Neural crest cell (in vitro differentiated cells): ENCODE data around the gene LAMC3. TPM values are rescaled to one million over a fixed set of nuclear protein-coding genes. Genes with fewer than 3 reads are reported as not detected.

Experiments used
- DNase-seq: peaks from one replicate; pipeline ENCODE4 v3.0.0; 2021; ENCODE audit warnings: low read depth, mixed read lengths, low spot score
- H3K27ac Mint-ChIP-seq: one replicate; pipeline ENCODE4 v1.8.0; 2021; ENCODE audit warnings: mild to moderate bottlenecking, mixed read lengths; ENCODE audit not compliant: unreplicated experiment
- H3K27me3 Mint-ChIP-seq: 2 replicates; pipeline ENCODE4 v1.8.0; 2021; ENCODE audit warnings: low read depth, mild to moderate bottlenecking, mixed read lengths
- H3K36me3 Mint-ChIP-seq: 2 replicates; pipeline ENCODE4 v1.8.0; 2021; ENCODE audit warnings: low read depth, mild to moderate bottlenecking, mixed read lengths
- H3K4me1 Mint-ChIP-seq: 2 replicates; pipeline ENCODE4 v1.8.0; 2021; ENCODE audit warnings: mixed read lengths
- H3K4me3 Mint-ChIP-seq: one replicate; pipeline ENCODE4 v1.8.0; 2021; ENCODE audit warnings: mild to moderate bottlenecking, mixed read lengths
- H3K9me3 Mint-ChIP-seq: 2 replicates; pipeline ENCODE4 v1.8.0; 2021; ENCODE audit warnings: mixed read lengths
- total RNA-seq: library from RNA; stranded (reverse); gene quantifications from 2 replicates; pipeline ENCODE4 v1.2.1, GENCODE V29; 2021
- TF ChIP-seq, protein P1 (sequence below): fragments of 200-600 bp; sonication (generic); conservative IDR thresholded peaks from 2 replicates; pipeline ENCODE4 v1.5.0; 2021; ENCODE audit warnings: antibody characterized with exemption, mild to moderate bottlenecking

LAMC3 gene
- total RNA-seq, 1 donor from 2014 or later, result 4.0 TPM

DNA sequence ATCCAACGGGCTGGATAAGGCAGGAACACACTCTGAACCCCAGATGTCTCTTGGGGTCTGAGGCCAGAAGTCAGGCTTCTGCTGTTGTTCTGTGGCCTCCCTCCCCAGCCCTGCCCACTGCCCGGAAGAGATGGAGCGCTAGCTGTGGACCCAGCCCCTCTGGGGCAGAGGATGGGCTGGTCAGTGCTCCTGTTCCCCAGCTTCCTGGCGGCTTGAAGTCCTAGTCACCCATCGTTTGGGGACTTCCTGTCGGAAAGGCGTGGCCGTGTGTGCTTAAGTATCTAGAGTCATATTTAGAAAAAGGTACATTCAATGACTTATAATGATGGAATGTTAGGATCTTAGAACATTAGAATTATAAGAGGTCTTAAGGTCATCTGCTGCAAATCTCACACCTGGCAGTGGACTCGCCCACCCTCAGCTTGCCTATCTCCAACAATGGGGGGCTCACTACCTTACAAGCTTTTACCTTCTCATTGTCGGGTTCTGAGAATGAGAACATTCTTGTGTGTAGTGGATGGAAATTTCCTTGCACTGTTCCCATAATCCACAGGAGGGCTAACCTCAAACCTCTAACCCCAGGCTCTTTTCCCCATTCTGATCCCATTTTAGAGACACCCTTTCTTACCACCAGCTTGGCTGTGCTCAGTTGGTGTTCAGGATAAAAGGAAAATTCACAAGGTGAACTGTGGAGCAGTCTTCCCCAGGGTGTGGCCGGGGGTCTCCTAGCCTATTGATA, 74.0 kb downstream of the LAMC3 start:
- Mint-ChIP-seq H3K9me3 (no peaks in the 10 kb centered on the region), H3K4me1 (no peaks in the 10 kb centered on the region), H3K27ac (no peak overlapping the region), H3K4me3 (no peak overlapping the region), H3K36me3 (no peaks in the 10 kb centered on the region), H3K27me3 (no peaks in the 10 kb centered on the region)
- no peak for DNase-seq
- TF ChIP-seq, protein P1, sequence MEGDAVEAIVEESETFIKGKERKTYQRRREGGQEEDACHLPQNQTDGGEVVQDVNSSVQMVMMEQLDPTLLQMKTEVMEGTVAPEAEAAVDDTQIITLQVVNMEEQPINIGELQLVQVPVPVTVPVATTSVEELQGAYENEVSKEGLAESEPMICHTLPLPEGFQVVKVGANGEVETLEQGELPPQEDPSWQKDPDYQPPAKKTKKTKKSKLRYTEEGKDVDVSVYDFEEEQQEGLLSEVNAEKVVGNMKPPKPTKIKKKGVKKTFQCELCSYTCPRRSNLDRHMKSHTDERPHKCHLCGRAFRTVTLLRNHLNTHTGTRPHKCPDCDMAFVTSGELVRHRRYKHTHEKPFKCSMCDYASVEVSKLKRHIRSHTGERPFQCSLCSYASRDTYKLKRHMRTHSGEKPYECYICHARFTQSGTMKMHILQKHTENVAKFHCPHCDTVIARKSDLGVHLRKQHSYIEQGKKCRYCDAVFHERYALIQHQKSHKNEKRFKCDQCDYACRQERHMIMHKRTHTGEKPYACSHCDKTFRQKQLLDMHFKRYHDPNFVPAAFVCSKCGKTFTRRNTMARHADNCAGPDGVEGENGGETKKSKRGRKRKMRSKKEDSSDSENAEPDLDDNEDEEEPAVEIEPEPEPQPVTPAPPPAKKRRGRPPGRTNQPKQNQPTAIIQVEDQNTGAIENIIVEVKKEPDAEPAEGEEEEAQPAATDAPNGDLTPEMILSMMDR, result no peak

DNA sequence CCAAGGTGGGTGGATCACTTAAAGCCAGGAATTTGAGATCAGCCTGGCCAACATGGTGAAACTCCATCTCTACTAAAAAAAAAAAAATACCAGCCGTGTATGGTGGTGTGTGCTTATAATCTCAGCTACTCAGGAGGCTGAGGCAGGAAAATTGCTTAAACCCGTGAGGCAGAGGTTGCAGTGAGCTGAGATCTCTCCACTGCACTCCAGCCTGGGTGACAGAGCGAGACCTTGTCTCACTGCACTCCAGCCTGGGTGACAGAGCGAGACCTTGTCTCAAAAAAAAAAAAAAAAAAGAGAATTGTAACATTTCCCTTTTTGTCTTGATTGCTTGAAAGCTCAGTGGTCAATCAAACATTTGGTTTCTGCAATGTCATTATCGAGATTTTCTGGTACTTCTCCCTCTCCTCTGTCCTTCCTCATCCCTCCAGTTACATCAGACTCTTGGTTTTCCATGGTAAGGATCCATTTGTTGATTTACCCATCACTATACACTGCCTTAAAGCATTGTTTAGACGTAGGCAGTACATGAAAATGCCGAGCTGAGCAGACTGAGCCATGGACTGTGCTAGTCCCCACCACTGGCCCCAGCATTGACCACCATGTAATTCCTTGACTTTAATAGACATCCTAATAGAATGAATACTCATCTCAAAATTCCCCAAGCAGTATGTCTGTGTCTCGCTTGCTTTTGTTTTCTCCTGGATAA, 75.8 kb downstream of the LAMC3 start:
- Mint-ChIP-seq H3K4me3 (no peak overlapping the region), H3K36me3 (no peaks in the 10 kb centered on the region), H3K27ac (no peak overlapping the region), H3K4me1 (no peaks in the 10 kb centered on the region), H3K9me3 (no peaks in the 10 kb centered on the region), H3K27me3 (no peaks in the 10 kb centered on the region)
- TF ChIP-seq, protein P1, result no peak
- DNase-seq, result no peak

DNA sequence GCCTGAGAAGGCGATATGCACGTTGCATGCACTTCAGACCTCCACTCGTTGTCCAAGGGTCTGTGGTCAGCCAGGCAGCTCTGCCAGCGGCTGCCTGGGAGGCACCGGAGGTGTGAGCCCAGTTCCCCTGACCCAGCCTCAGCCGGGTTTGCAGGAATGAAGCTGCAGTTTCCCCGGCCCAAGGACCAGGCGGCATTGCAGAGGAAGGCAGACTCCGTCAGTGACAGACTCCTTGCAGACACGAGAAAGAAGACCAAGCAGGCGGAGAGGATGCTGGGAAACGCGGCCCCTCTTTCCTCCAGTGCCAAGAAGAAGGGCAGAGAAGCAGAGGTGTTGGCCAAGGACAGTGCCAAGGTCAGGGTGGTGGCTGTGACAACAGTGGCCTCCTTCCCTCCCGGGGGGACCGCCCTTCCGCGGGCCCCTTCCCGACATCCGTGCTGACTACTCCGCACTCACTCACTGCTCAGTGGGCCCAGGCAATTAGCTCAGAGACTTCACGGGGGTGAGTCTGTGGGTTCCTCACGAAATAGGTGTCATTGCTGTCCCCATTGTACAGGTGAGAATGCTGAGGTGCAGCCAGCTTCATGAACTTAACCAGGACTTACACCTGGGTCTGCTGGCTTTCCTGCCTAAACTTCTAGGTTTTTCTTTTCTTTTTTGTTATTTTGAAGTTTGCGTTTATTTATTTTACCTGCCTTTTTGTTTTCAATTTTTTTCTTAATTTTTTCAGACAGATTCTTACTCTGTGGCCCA, 76.6 kb downstream of the LAMC3 start:
- TF ChIP-seq, protein P1, result no peak
- Mint-ChIP-seq H3K4me3 (no peak overlapping the region), H3K9me3 (no peaks in the 10 kb centered on the region), H3K27ac (no peak overlapping the region), H3K4me1 (no peaks in the 10 kb centered on the region), H3K27me3 (no peaks in the 10 kb centered on the region), H3K36me3 (no peaks in the 10 kb centered on the region)
- DNase-seq, result no peak

DNA sequence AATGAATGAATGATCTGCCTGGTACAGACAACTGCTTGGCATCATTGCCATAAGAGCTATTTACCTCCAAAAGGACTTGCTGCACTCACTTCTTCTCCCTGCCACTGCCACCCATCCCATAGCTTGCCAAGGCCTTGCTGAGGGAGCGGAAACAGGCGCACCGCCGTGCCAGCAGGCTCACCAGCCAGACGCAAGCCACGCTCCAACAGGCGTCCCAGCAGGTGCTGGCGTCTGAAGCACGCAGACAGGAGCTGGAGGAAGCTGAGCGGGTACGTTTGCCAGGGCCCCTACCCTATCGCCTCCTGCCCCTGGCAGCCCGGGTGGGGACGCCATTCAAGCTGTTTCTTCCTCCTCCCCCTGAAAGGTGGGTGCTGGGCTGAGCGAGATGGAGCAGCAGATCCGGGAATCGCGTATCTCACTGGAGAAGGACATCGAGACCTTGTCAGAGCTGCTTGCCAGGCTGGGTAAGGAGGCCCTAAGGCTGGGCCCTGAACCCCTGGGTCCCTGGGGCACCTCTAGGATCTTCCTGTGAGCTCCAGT, 78.5 kb downstream of the LAMC3 start:
- H3K4me1 Mint-ChIP-seq, result no peaks in the 10 kb centered on the region
- TF ChIP-seq, protein P1, result no peak
- no peak overlapping the region for H3K4me3 Mint-ChIP-seq
- no peaks in the 10 kb centered on the region for H3K9me3 Mint-ChIP-seq
- DNase-seq, result no peak
- H3K27me3 Mint-ChIP-seq, result no peaks in the 10 kb centered on the region
- no peak overlapping the region for H3K27ac Mint-ChIP-seq
- no peaks in the 10 kb centered on the region for H3K36me3 Mint-ChIP-seq

DNA sequence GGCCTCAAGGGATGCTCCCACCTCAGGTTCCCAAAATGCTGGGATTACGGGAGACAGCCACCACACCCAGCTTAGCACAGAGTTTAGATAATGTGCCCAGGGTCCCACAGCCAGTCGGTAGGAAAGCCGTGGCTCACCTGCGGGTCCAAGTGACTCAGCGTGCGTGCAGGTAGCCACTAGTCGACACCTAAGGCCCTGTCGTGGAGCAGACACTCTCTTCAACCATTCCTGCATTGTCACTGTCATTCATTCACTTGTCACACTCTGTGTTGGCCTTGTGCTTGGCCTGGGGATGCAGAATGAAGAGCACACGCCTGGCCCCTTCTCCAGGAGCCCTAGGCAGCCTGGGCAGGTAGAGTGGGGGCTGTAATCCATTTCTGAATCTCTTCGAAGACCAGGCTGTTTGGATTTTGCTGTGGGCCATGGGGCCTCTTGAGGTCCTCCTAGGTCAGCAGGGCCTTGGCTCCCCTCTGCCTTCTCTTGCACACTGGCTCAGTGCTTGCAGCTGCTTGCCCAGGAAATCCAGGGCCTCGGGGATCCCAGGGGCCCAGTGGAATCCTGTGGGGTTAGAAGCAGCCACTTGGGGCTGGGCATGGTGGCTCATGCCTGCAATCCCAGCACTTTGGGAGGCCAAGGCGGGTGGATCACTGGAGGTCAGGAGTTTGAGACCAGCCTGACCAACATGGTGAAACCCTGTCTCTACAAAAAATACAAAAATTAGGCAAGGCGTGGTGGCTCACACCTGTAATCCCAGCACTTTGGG, 81.2 kb downstream of the LAMC3 start:
- H3K27me3 Mint-ChIP-seq, result peaks cover 2% of the 10 kb centered on the region
- H3K36me3 Mint-ChIP-seq, result no peaks in the 10 kb centered on the region
- TF ChIP-seq, protein P1, result no peak
- H3K4me3 Mint-ChIP-seq, result no peak overlapping the region
- H3K9me3 Mint-ChIP-seq, result no peaks in the 10 kb centered on the region
- no peak overlapping the region for H3K27ac Mint-ChIP-seq
- DNase-seq, result no peak
- H3K4me1 Mint-ChIP-seq, result peaks cover 4% of the 10 kb centered on the region
